Measurements from ENCODE around the gene SPTB.

- TF ChIP-seq, protein P1, sequence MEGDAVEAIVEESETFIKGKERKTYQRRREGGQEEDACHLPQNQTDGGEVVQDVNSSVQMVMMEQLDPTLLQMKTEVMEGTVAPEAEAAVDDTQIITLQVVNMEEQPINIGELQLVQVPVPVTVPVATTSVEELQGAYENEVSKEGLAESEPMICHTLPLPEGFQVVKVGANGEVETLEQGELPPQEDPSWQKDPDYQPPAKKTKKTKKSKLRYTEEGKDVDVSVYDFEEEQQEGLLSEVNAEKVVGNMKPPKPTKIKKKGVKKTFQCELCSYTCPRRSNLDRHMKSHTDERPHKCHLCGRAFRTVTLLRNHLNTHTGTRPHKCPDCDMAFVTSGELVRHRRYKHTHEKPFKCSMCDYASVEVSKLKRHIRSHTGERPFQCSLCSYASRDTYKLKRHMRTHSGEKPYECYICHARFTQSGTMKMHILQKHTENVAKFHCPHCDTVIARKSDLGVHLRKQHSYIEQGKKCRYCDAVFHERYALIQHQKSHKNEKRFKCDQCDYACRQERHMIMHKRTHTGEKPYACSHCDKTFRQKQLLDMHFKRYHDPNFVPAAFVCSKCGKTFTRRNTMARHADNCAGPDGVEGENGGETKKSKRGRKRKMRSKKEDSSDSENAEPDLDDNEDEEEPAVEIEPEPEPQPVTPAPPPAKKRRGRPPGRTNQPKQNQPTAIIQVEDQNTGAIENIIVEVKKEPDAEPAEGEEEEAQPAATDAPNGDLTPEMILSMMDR (IDR thresholded peaks at IDR 0.05), result no peak
- no peak for TF ChIP-seq ZFX (IDR thresholded peaks at IDR 0.05; ENCODE audit: borderline replicate concordance)
These were observed 166.0 kb downstream of the SPTB start for GRCh38 chr14:64713677-64714076.
